Body of pancreas (tissue), 4 donors: ENCODE measurements around the gene SOCS3. TPM values are rescaled to one million over a fixed set of nuclear protein-coding genes. Genes with fewer than 3 reads are reported as not detected.

Experiments
- ATAC-seq: fragments of 150-250 bp; one replicate; pipeline ENCODE4 v1.9.1; 2016
- DNase-seq, 4 donors: peaks; one replicate each; pipeline ENCODE4 v3.0.0-alpha.2; 2019
- H3K27ac ChIP-seq, 4 donors: fragments of 200-600 bp; sonication (generic); 1 replicate in 3 of 4; 2 replicates in 1 of 4; pipeline versions ENCODE4 v1.5.1 to v1.6.1; 2016 to 2019; ENCODE audit warnings: mild to moderate bottlenecking in 1 of 4, mixed read lengths in 1 of 4, moderate library complexity in 1 of 4
- H3K27me3 ChIP-seq, 2 donors: fragments of 200-600 bp; sonication (generic); one replicate each; pipeline ENCODE4 v1.6.0; 2016; ENCODE audit warnings: mild to moderate bottlenecking in 1 of 2
- H3K36me3 ChIP-seq, 2 donors: fragments of 200-600 bp; sonication (generic); replicated peaks in 1 of 2; 2 replicates each; pipeline ENCODE4 v1.5.1; 2016; ENCODE audit warnings: low read depth in 2 of 2; ENCODE audit not compliant: insufficient read depth in 1 of 2
- H3K4me1 ChIP-seq: fragments of 200-600 bp; sonication (generic); one replicate; pipeline ENCODE4 v1.6.0; 2016
- H3K4me3 ChIP-seq, 2 donors: fragments of 200-600 bp; sonication (generic); 1 replicate in 1 of 2; 2 replicates in 1 of 2; pipeline ENCODE4 v1.5.1; 2016 to 2019
- H3K9me3 ChIP-seq, 3 donors: fragments of 200-600 bp; sonication (generic); 1 replicate in 2 of 3; 2 replicates in 1 of 3; pipeline ENCODE4 v1.5.1; 2016
- CTCF ChIP-seq, 7 experiments: fragments of 450-650 bp in 4 of 7; fragments of 200-600 bp in 3 of 7; sonication (generic) in 3 of 7; IDR thresholded peaks; one replicate each; pipeline ENCODE4 v1.5.1; 2016 to 2019; ENCODE audit warnings: antibody characterized with exemption in 7 of 7
- POLR2A ChIP-seq, 3 donors: fragments of 450-650 bp; IDR thresholded peaks; one replicate each; pipeline ENCODE4 v1.6.1; 2016; ENCODE audit warnings: antibody characterized with exemption in 3 of 3, mild to moderate bottlenecking in 2 of 3
- WGBS, 2 donors: methylation state at CpG; one replicate each; pipeline ENCODE4 v1.1.5; 2017; 5-methylcytosine and 5-hydroxymethylcytosine counted together
- intact Hi-C: fragments of 100-400 bp; cut with DNase I; formaldehyde crosslinking; loops from one replicate; pipeline ENCODE4 v1.15.1; 2023
- total RNA-seq, 2 donors: library from RNA; depleted of rRNA; stranded (reverse); fragments of >200 nt; gene quantifications; one replicate each; pipeline ENCODE4 v1.1.0, GENCODE V29; 2016

The SOCS3 gene
- total RNA-seq, 2 donors from 2014 or later: 21.0 to 63.9 TPM

- Histone ChIP-seq H3K4me1 (peaks cover 52% of the 10 kb centered on the region), H3K27me3 (peaks cover 0 to 3% of the 10 kb centered on the region in 2 donors), H3K36me3 (no peaks in the 10 kb centered on the region), H3K4me3 (peak overlapping the region in 1 of 2 donors; percentile 51), H3K27ac (peak overlapping the region; percentile 59 to 96 (median 86)), H3K9me3 (no peaks in the 10 kb centered on the region)
- TF ChIP-seq POLR2A (IDR thresholded peaks at IDR 0.05) (no peak), CTCF (IDR thresholded peaks at IDR 0.05) (no peak)
- ATAC-seq (peak; percentile 4), DNase-seq (peak in 2 of 4 donors; percentile 38 to 41)
- intact Hi-C loops: no loop called here
- WGBS, 2 donors: 4 to 11% methylated on average over 16 to 60 of the region's 70 CpGs
Observed at GRCh38 chr17:78359321-78359996, 418 bp downstream of the SOCS3 start.

- peak overlapping the region in 3 of 4 donors; percentile 59 to 96 (median 91) for H3K27ac ChIP-seq
- ATAC-seq (no peak), DNase-seq (peak in 1 of 4 donors; percentile 40)
- peaks cover 54% of the 10 kb centered on the region for H3K4me1 ChIP-seq
- H3K27me3 ChIP-seq: no peaks in the 10 kb centered on the region
- peak overlapping the region in 1 of 2 donors; percentile 51 for H3K4me3 ChIP-seq
- no peaks in the 10 kb centered on the region for H3K9me3 ChIP-seq
- WGBS, 2 donors: 44 to 72% methylated on average over 22 to 66 of the region's 72 CpGs
- TF ChIP-seq POLR2A (IDR thresholded peaks at IDR 0.05): no peak
- TF ChIP-seq CTCF (IDR thresholded peaks at IDR 0.05): no peak
- no peaks in the 10 kb centered on the region for H3K36me3 ChIP-seq
- intact Hi-C loops: no loop called here
Observed at GRCh38 chr17:78358538-78359320, 1.1 kb downstream of the SOCS3 start.

- no peaks in the 10 kb centered on the region for H3K36me3 ChIP-seq
- no peak for TF ChIP-seq CTCF (IDR thresholded peaks at IDR 0.05)
- TF ChIP-seq POLR2A (IDR thresholded peaks at IDR 0.05): no peak
- H3K9me3 ChIP-seq: no peaks in the 10 kb centered on the region
- ATAC-seq (no peak), DNase-seq (no peak)
- intact Hi-C loops: no loop called here
- H3K4me1 ChIP-seq: peaks cover 62% of the 10 kb centered on the region
- H3K4me3 ChIP-seq: peak overlapping the region in 1 of 2 donors; percentile 51
- 60 to 76% methylated on average over 18 to 24 of the region's 25 CpGs for WGBS, 2 donors
- peak overlapping the region in 2 of 4 donors; percentile 1 to 96 for H3K27ac ChIP-seq
- no peaks in the 10 kb centered on the region for H3K27me3 ChIP-seq
Observed at GRCh38 chr17:78357672-78358537, 2.0 kb downstream of the SOCS3 start.

GRCh38 chr17:78357177-78357586 lies 2.7 kb downstream of the SOCS3 start:
- Histone ChIP-seq H3K27ac (peak overlapping the region in 3 of 4 donors; percentile 1 to 96 (median 8)), H3K27me3 (no peaks in the 10 kb centered on the region), H3K36me3 (no peaks in the 10 kb centered on the region), H3K4me3 (no peak overlapping the region), H3K9me3 (no peaks in the 10 kb centered on the region), H3K4me1 (peaks cover 68% of the 10 kb centered on the region)
- intact Hi-C loops: no loop called here
- WGBS, 2 donors: 42 to 56% methylated on average over 4 to 7 of the region's 7 CpGs
- ATAC-seq: no peak
- no peak for TF ChIP-seq CTCF (IDR thresholded peaks at IDR 0.05)
- peak in 1 of 3 donors; percentile 26 for TF ChIP-seq POLR2A (IDR thresholded peaks at IDR 0.05)
- DNase-seq: peak; percentile 34 to 59 (median 52)
